Erythroblast (primary cell): Measurements from ENCODE around the gene UBE3C.

Experiments used
- GATA1 ChIP-seq: IDR thresholded peaks from 2 replicates; pipeline ENCODE4 v1.6.1; 2011; ENCODE audit warnings: low read depth, mild to moderate bottlenecking, control low read depth, low read length, moderate library complexity
- POLR2A ChIP-seq: IDR thresholded peaks from 2 replicates; pipeline ENCODE4 v1.6.1; 2011; ENCODE audit warnings: mild to moderate bottlenecking, low read length

- TF ChIP-seq POLR2A, result no peak
- TF ChIP-seq GATA1, result no peak
Observed at GRCh38 chr7:157139810-157140510, 1.2 kb downstream of the UBE3C start.
